Measurements from ENCODE around the gene PIK3R6. TPM values are rescaled to one million over a fixed set of nuclear protein-coding genes. Genes with fewer than 3 reads are reported as not detected.

The PIK3R6 gene
- total RNA-seq, 6 experiments from 2014 or later, result 0.18 to 0.62 (median 0.25) TPM; not detected in 1

DNA sequence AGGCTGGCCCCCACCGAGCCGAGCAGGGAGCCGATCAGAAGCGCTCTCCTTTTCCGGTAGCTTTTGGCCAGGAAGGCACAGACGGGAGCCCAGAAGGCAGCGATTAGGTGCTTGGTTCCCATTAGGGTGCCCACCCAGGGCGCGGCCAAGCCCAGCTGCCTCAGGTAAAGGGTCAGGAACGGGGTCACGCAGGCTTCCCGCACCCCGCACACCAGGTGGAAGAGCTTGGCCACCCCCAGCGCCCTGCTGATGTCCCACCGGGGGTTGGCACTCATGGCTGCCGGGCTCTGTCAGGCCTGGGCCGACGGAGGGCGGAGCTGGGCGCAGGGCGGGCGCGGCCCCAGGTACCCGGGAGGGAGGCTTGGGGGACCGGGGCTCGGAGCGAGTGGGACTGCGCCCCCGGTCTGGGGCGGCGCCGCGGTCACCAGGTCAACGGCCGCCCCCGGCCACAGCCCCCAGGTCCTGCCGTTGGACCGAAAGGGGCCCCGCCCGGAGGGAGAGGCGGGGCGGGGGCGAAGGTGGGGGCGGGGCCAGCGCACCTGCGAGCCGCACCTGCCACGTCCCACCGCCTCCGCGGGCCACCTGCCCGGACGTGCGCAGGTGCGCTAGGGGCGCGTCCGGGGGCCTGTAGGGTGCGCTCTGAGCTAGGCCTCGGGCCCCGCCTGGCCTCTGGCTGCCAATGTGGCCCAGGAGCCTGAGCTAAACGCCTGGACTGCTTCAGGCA, 68.5 kb downstream of the PIK3R6 start, which contains the start of gene MFSD6L:
MFSD6L (minus strand) TSS at position 520 of the 724 bp plus-strand sequence; CDS start at position 275, 245 bp downstream.
- ATAC-seq (peak in 2 of 4 donors; percentile 20 to 30), DNase-seq (no peak)
- Histone ChIP-seq H3K4me1 (peaks cover 0 to 6% (median 0%) of the 10 kb centered on the region in 4 donors), H3K4me3 (no peak within 1 kb of the TSS), H3K27me3 (no peaks in the 10 kb centered on the region), H3K36me3 (no peaks in the 10 kb centered on the region), H3K27ac (no peak within 1 kb of the TSS), H3K9me3 (no peaks in the 10 kb centered on the region)
- TF ChIP-seq, protein P1, sequence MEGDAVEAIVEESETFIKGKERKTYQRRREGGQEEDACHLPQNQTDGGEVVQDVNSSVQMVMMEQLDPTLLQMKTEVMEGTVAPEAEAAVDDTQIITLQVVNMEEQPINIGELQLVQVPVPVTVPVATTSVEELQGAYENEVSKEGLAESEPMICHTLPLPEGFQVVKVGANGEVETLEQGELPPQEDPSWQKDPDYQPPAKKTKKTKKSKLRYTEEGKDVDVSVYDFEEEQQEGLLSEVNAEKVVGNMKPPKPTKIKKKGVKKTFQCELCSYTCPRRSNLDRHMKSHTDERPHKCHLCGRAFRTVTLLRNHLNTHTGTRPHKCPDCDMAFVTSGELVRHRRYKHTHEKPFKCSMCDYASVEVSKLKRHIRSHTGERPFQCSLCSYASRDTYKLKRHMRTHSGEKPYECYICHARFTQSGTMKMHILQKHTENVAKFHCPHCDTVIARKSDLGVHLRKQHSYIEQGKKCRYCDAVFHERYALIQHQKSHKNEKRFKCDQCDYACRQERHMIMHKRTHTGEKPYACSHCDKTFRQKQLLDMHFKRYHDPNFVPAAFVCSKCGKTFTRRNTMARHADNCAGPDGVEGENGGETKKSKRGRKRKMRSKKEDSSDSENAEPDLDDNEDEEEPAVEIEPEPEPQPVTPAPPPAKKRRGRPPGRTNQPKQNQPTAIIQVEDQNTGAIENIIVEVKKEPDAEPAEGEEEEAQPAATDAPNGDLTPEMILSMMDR (IDR thresholded peaks at IDR 0.05), result no peak
- no peak for TF ChIP-seq POLR2A (IDR thresholded peaks at IDR 0.05)
- WGBS (ENCODE audit: insufficient coverage, low coverage, low lambda C conversion rate, missing lambda C conversion rate), result 60% methylated on average over 1 of the region's 62 CpGs
- intact Hi-C loops (cut with DNase I), result no loop called here

DNA sequence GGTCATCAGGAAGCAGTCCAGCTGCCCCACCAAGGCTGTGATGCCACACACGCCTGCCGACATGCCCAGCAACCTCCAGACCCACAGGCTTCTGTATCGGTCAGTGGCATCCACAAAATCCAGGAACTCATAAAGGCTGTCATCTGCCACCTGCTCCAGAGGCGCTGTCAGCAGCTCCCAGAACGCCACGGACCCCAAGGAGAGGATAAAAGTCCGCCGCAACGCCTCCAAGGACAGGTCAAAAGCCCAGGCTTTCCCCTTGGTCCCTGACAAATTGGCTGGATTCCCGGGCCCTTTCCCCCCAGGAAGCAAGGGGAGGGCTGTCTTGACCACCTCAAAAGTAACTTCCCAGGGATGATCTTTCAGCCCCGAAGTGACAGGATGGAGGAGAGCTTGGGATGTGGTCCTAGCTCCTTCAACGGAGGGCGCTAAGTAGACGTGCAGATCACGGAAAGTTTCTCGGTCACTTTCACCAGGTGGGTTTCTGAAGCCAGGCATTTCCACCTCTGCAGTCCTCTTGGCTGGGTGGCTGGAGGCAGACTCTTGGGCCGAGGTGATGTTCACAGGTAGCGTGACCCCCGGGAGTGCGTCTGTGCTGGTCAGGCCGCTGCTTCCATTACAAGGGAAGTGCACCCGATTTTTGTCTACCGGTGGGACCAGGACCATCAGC, 69.2 kb downstream of the PIK3R6 start:
- no peak for ATAC-seq
- intact Hi-C loops (cut with DNase I), result no loop called here
- WGBS (ENCODE audit: insufficient coverage, low coverage, low lambda C conversion rate, missing lambda C conversion rate), result 54% methylated on average over 10 of the region's 23 CpGs
- Histone ChIP-seq H3K27me3 (no peaks in the 10 kb centered on the region), H3K9me3 (no peaks in the 10 kb centered on the region), H3K27ac (no peak overlapping the region), H3K4me3 (no peak overlapping the region), H3K4me1 (peaks cover 0 to 6% (median 0%) of the 10 kb centered on the region in 4 donors), H3K36me3 (no peaks in the 10 kb centered on the region)
- TF ChIP-seq, protein P1 (IDR thresholded peaks at IDR 0.05), result no peak
- no peak for TF ChIP-seq POLR2A (IDR thresholded peaks at IDR 0.05)
- DNase-seq, result no peak

DNA sequence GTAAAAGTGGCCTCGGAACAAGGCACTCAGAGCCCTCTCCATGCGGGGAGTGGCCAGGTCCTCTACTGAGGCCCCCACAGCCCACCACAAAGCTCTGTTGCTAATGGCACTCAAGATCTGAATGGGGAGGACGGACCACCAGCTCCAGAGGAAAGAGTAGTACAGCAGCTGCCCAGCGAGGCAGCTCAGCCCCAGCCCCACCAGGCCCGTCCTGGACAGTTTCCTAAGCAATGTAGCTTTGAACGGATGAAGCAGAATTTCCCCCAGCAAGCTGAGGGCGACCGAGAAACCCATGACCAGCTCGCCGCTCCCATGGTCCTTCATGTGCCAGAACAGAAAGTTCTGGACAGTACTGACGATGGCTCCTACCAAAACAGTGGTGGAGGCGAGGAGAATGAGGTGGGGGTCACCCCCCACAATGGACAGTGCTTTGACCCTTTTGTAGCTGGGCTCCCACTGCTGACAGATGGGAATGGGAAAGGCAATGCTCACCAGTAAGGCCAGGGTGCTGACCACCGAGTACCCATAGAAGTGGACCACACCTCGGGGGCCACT, 69.8 kb downstream of the PIK3R6 start:
- intact Hi-C loops (cut with DNase I), result no loop called here
- peaks cover 0 to 6% (median 0%) of the 10 kb centered on the region in 4 donors for H3K4me1 ChIP-seq
- H3K27me3 ChIP-seq, result no peaks in the 10 kb centered on the region
- H3K36me3 ChIP-seq, result no peaks in the 10 kb centered on the region
- no peak for ATAC-seq
- TF ChIP-seq POLR2A (IDR thresholded peaks at IDR 0.05), result no peak
- TF ChIP-seq, protein P1 (IDR thresholded peaks at IDR 0.05), result no peak
- H3K4me3 ChIP-seq, result no peak overlapping the region
- no peak overlapping the region for H3K27ac ChIP-seq
- no peak for DNase-seq
- WGBS (ENCODE audit: insufficient coverage, low coverage, low lambda C conversion rate, missing lambda C conversion rate), result 67% methylated on average over 3 of the region's 14 CpGs
- no peaks in the 10 kb centered on the region for H3K9me3 ChIP-seq

DNA sequence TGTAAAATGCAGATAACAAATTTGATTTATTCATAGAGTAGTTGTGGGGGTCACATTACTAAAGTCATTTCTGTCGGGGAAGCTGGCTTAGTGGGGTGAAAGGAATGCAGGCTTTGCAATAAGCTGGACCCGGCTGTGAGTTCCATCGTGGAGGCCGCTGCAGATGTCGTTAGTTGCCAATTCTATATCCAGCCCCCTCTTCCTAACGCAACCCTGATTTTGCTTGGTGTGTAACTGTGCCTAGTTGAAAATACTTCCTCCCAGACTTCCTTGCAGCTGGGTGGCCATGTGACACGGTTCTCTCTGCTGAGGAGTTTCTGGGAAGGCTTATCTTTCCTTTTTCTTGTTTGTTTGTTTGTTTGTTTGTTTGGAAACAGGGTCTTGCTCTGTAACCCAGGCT, 72.8 kb downstream of the PIK3R6 start:
- DNase-seq, result no peak
- Histone ChIP-seq H3K4me1 (peaks cover 0 to 6% (median 0%) of the 10 kb centered on the region in 4 donors), H3K4me3 (no peak overlapping the region), H3K9me3 (no peaks in the 10 kb centered on the region), H3K36me3 (no peaks in the 10 kb centered on the region), H3K27me3 (no peaks in the 10 kb centered on the region), H3K27ac (no peak overlapping the region)
- no peak for TF ChIP-seq POLR2A (IDR thresholded peaks at IDR 0.05)
- TF ChIP-seq, protein P1 (IDR thresholded peaks at IDR 0.05), result no peak
- peak in 2 of 4 donors; percentile 26 to 45 for ATAC-seq
- intact Hi-C loops (cut with DNase I), result no loop called here
- 64% methylated on average over 3 of the region's 7 CpGs for WGBS (ENCODE audit: insufficient coverage, low coverage, low lambda C conversion rate, missing lambda C conversion rate)
